Gastrocnemius medialis (tissue), 4 donors: ENCODE results near the gene USP34.

Source experiments
- POLR2A ChIP-seq, 2 donors: fragments of 450-650 bp; IDR thresholded peaks; one replicate each; pipeline ENCODE4 v1.6.1; 2017; ENCODE audit warnings: antibody characterized with exemption in 2 of 2, mild to moderate bottlenecking in 2 of 2, moderate library complexity in 2 of 2
- TF ChIP-seq, protein P1 (sequence below), 5 experiments: fragments of 450-650 bp in 3 of 5; fragments of 200-600 bp in 2 of 5; sonication (generic) in 2 of 5; IDR thresholded peaks in 4 of 5; conservative IDR thresholded peaks in 1 of 5; 1 replicate in 4 of 5; 2 replicates in 1 of 5; pipeline ENCODE4 v1.5.1; 2016 to 2019; ENCODE audit warnings: antibody characterized with exemption in 5 of 5, mild to moderate bottlenecking in 3 of 5, moderate library complexity in 3 of 5

DNA sequence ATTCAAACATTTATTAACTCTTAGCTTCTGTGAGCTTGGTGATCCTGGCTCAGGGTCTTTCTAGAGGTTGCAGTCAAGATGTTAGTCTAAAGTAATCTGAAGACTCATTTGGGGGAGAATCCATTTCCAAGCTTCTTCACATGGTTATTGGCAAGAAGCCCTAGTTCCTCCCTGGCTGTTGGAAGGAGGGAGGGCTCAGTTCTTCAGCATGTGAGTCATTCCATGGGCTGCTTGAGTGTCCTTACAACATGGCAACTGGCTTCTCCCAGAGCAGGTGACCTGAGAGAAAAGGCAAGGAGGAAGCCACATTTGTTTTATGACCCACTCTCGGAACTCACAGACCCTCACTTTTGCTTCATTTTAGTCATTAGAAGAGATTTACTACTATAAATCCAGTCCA is 319.5 kb downstream of the USP34 start:
- no peak for TF ChIP-seq POLR2A (IDR thresholded peaks at IDR 0.05)
- TF ChIP-seq, protein P1, sequence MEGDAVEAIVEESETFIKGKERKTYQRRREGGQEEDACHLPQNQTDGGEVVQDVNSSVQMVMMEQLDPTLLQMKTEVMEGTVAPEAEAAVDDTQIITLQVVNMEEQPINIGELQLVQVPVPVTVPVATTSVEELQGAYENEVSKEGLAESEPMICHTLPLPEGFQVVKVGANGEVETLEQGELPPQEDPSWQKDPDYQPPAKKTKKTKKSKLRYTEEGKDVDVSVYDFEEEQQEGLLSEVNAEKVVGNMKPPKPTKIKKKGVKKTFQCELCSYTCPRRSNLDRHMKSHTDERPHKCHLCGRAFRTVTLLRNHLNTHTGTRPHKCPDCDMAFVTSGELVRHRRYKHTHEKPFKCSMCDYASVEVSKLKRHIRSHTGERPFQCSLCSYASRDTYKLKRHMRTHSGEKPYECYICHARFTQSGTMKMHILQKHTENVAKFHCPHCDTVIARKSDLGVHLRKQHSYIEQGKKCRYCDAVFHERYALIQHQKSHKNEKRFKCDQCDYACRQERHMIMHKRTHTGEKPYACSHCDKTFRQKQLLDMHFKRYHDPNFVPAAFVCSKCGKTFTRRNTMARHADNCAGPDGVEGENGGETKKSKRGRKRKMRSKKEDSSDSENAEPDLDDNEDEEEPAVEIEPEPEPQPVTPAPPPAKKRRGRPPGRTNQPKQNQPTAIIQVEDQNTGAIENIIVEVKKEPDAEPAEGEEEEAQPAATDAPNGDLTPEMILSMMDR (IDR thresholded peaks at IDR 0.05 in 4 of 5, conservative IDR thresholded peaks at IDR 0.05 in 1 of 5): no peak
